HCT116 (cell line): ENCODE measurements around the gene CYP17A1. TPM values are rescaled to one million over a fixed set of nuclear protein-coding genes. Genes with fewer than 3 reads are reported as not detected.

Experiments
- ATAC-seq: fragments of 200-7000 bp; cut with Tn5 transposase; 2 replicates; pipeline ENCODE4 v1.9.1; 2020; ENCODE audit warnings: mild to moderate bottlenecking, moderate library complexity
- BruUV-seq: library from RNA; stranded (reverse); fragments of 400-500 nt; replicated peaks from 2 replicates; lab custom pipeline; 2021; lab: Mats Ljungman, UMichigan
- CTCF ChIA-PET: fragments of 300-600 bp; sonication (Branson Sonifier 250); formaldehyde crosslinking; loops from one replicate; lab custom pipeline; 2021; ENCODE audit warnings: antibody characterized with exemption; lab: Charles Lee
- POLR2A ChIA-PET: fragments of 300-600, 350-600 bp; sonication (Branson Sonifier 250); formaldehyde crosslinking; loops from one replicate; lab custom pipeline; 2021; ENCODE audit warnings: antibody characterized with exemption; lab: Charles Lee
- RAD21 ChIA-PET, 2 experiments: fragments of 300-600 bp; sonication (Branson Sonifier 250); formaldehyde crosslinking; loops; one replicate each; lab custom pipeline; 2023; ENCODE audit warnings: low total read pairs in 2 of 2; ENCODE audit not compliant: uncharacterized antibody in 2 of 2, unreplicated experiment in 2 of 2, low non-redundant PET in 1 of 2; lab: Charles Lee
- DNase-seq: peaks from one replicate; pipeline ENCODE4 v3.0.0-alpha.2; 2010; ENCODE audit warnings: low read depth, low spot score
- H2AFZ ChIP-seq: fragments of 200-600 bp; shearing (Covaris generic), sonication (generic); 2 replicates; pipeline ENCODE4 v1.6.1; 2017; ENCODE audit warnings: low read depth, mixed run types, mixed read lengths, antibody characterized with exemption, low read length; ENCODE audit not compliant: poor library complexity, severe bottlenecking
- H3K27ac ChIP-seq: 2 replicates; pipeline ENCODE4 v1.5.1; 2012; ENCODE audit warnings: low read depth, low read length
- H3K27me3 ChIP-seq: fragments of 200-600 bp; sonication (generic); 2 replicates; pipeline ENCODE4 v1.6.1; 2016; ENCODE audit warnings: mixed run types, low read length, mixed read lengths; ENCODE audit not compliant: insufficient read depth
- H3K36me3 ChIP-seq, 2 experiments: fragments of 200-500 bp in 1 of 2; fragments of 200-600 bp in 1 of 2; sonication (Bioruptor generic) in 1 of 2; sonication (generic) in 1 of 2; 2 replicates each; pipeline versions ENCODE4 v1.5.1 to v1.6.1; 2014 to 2016; ENCODE audit warnings: low read length in 2 of 2, inconsistent platforms in 1 of 2, mixed read lengths in 1 of 2, mixed run types in 1 of 2; ENCODE audit not compliant: insufficient read depth in 2 of 2, control insufficient read depth in 1 of 2
- H3K4me1 ChIP-seq, 2 experiments: fragments of 200-600 bp in 1 of 2; sonication (generic) in 1 of 2; 2 replicates each; pipeline versions ENCODE4 v1.5.1 to v1.6.1; 2012 to 2017; ENCODE audit warnings: low read length in 2 of 2, inconsistent platforms in 1 of 2, mild to moderate bottlenecking in 1 of 2, mixed read lengths in 1 of 2, mixed run types in 1 of 2, moderate library complexity in 1 of 2; ENCODE audit not compliant: insufficient read depth in 2 of 2, control insufficient read depth in 1 of 2
- H3K4me2 ChIP-seq: fragments of 200-600 bp; sonication (generic); 2 replicates; pipeline ENCODE4 v1.6.1; 2017; ENCODE audit warnings: mixed run types, low read length, mixed read lengths
- H3K4me3 ChIP-seq, 2 experiments: fragments of 200-600 bp in 1 of 2; sonication (generic) in 1 of 2; replicated peaks in 1 of 2; 2 replicates each; pipeline ENCODE4 v1.5.1; 2011 to 2016; ENCODE audit warnings: low read length in 2 of 2, control low read depth in 1 of 2, low read depth in 1 of 2, mild to moderate bottlenecking in 1 of 2, mixed read lengths in 1 of 2, mixed run types in 1 of 2
- H3K79me2 ChIP-seq: fragments of 200-600 bp; sonication (generic); 2 replicates; pipeline ENCODE4 v1.6.1; 2017; ENCODE audit warnings: mild to moderate bottlenecking, mixed run types, low read length, moderate library complexity, mixed read lengths; ENCODE audit not compliant: insufficient read depth
- H3K9ac ChIP-seq: fragments of 200-600 bp; sonication (generic); 2 replicates; pipeline ENCODE4 v1.6.1; 2016; ENCODE audit warnings: low read length, mixed read lengths
- H3K9me2 ChIP-seq: fragments of 200-600 bp; sonication (generic), shearing (Covaris generic); 2 replicates; pipeline ENCODE4 v1.6.1; 2017; ENCODE audit warnings: mixed run types, mild to moderate bottlenecking, moderate library complexity; ENCODE audit not compliant: insufficient read depth
- H3K9me3 ChIP-seq, 2 experiments: fragments of 200-500 bp in 1 of 2; fragments of 200-600 bp in 1 of 2; sonication (Bioruptor generic) in 1 of 2; sonication (generic) in 1 of 2; 2 replicates each; pipeline ENCODE4 v1.6.1; 2014 to 2017; ENCODE audit warnings: low read length in 2 of 2, mixed read lengths in 2 of 2, inconsistent platforms in 1 of 2, low read depth in 1 of 2, mild to moderate bottlenecking in 1 of 2, mixed run types in 1 of 2, moderate library complexity in 1 of 2; ENCODE audit not compliant: control insufficient read depth in 1 of 2, insufficient read depth in 1 of 2
- H4K20me1 ChIP-seq: fragments of 200-600 bp; sonication (generic), shearing (Covaris generic); 2 replicates; pipeline ENCODE4 v1.6.1; 2017; ENCODE audit warnings: mixed run types, mild to moderate bottlenecking, moderate library complexity; ENCODE audit not compliant: insufficient read depth
- CBX3 ChIP-seq: IDR thresholded peaks from 2 replicates; pipeline ENCODE4 v1.6.1; 2012; ENCODE audit warnings: low read depth
- CEBPB ChIP-seq: IDR thresholded peaks from 2 replicates; pipeline ENCODE4 v1.6.1; 2012; ENCODE audit warnings: low read depth
- CTCF ChIP-seq, 3 experiments: fragments of 200-600 bp in 1 of 3; sonication (generic) in 1 of 3; IDR thresholded peaks in 2 of 3; conservative IDR thresholded peaks in 1 of 3; 2 replicates each; pipeline ENCODE4 v1.5.1; 2012 to 2017; ENCODE audit warnings: low read depth in 2 of 3, low read length in 2 of 3, antibody characterized with exemption in 1 of 3, borderline replicate concordance in 1 of 3, control low read depth in 1 of 3, mild to moderate bottlenecking in 1 of 3, mixed read lengths in 1 of 3, mixed run types in 1 of 3, moderate library complexity in 1 of 3; ENCODE audit not compliant: insufficient read depth in 1 of 3
- EGR1 ChIP-seq: IDR thresholded peaks from 2 replicates; pipeline ENCODE4 v1.6.1; 2012; ENCODE audit warnings: low read depth
- ELF1 ChIP-seq: IDR thresholded peaks from 2 replicates; pipeline ENCODE4 v1.6.1; 2012; ENCODE audit warnings: low read depth, borderline replicate concordance
- EZH2 ChIP-seq: fragments of 200-600 bp; sonication (generic); IDR thresholded peaks from 2 replicates; pipeline ENCODE4 v1.6.1; 2017; ENCODE audit warnings: antibody characterized with exemption, mixed run types
- EZH2phosphoT487 ChIP-seq: fragments of 200-600 bp; IDR thresholded peaks from 2 replicates; pipeline ENCODE4 v1.6.1; 2018; ENCODE audit warnings: antibody characterized with exemption, borderline replicate concordance
- FOSL1 ChIP-seq: IDR thresholded peaks from 2 replicates; pipeline ENCODE4 v1.6.1; 2012; ENCODE audit warnings: low read depth
- POLR2A ChIP-seq: IDR thresholded peaks from 2 replicates; pipeline ENCODE4 v1.7.0; 2011; ENCODE audit warnings: borderline replicate concordance; ENCODE audit not compliant: insufficient read depth, insufficient read length; ENCODE audit errors: extremely low read depth
- POLR2AphosphoS5 ChIP-seq: IDR thresholded peaks from 2 replicates; pipeline ENCODE4 v1.6.1; 2011; ENCODE audit warnings: mild to moderate bottlenecking, low read depth, low read length, moderate library complexity
- RAD21 ChIP-seq: IDR thresholded peaks from 2 replicates; pipeline ENCODE4 v1.6.1; 2012; ENCODE audit warnings: low read depth, mild to moderate bottlenecking
- REST ChIP-seq: IDR thresholded peaks from 2 replicates; pipeline ENCODE4 v1.6.1; 2012; ENCODE audit warnings: low read depth
- SIN3A ChIP-seq: IDR thresholded peaks from 2 replicates; pipeline ENCODE4 v1.6.1; 2012; ENCODE audit warnings: low read depth
- SRF ChIP-seq: IDR thresholded peaks from 2 replicates; pipeline ENCODE4 v1.6.1; 2012; ENCODE audit warnings: low read depth
- TCF7L2 ChIP-seq: IDR thresholded peaks from 2 replicates; pipeline ENCODE4 v1.7.0; 2011; ENCODE audit warnings: borderline replicate concordance, inconsistent platforms; ENCODE audit not compliant: insufficient read depth, insufficient read length; ENCODE audit errors: extremely low read depth
- YY1 ChIP-seq: IDR thresholded peaks from 2 replicates; pipeline ENCODE4 v1.6.1; 2011; ENCODE audit warnings: low read length, low read depth, moderate library complexity, mild to moderate bottlenecking; ENCODE audit not compliant: insufficient replicate concordance; ENCODE audit errors: extremely low read depth
- ZBTB33 ChIP-seq: IDR thresholded peaks from 2 replicates; pipeline ENCODE4 v1.6.1; 2011; ENCODE audit warnings: mild to moderate bottlenecking, low read length, moderate library complexity; ENCODE audit not compliant: insufficient replicate concordance; ENCODE audit errors: extremely low read depth
- ZFX ChIP-seq: fragments of 450-650 bp; IDR thresholded peaks from 2 replicates; pipeline ENCODE4 v1.6.1; 2017
- ZNF274 ChIP-seq: fragments of 200-500 bp; sonication (Bioruptor generic); IDR thresholded peaks from 2 replicates; pipeline ENCODE4 v1.6.1; 2014; ENCODE audit warnings: mild to moderate bottlenecking, low read depth, low read length, inconsistent platforms
- intact Hi-C: fragments of 100-400 bp; cut with micrococcal nuclease; formaldehyde crosslinking; loops from 2 replicates; pipeline ENCODE4 v1.10.0; 2022
- total RNA-seq: library from RNA; stranded (reverse); gene quantifications from one replicate; pipeline ENCODE4 v1.2.1, GENCODE V29; 2021; ENCODE audit not compliant: unreplicated experiment

Gene CYP17A1
- total RNA-seq, 1 experiment from 2014 or later: 4.0 TPM

- no peak overlapping the region for H3K27ac ChIP-seq
- DNase-seq: no peak
- ChIA-PET RAD21 (no interaction called here), POLR2A (no interaction called here), CTCF (interaction anchor here (5.1 kb wide), 1 partner anchor 67 kb away, joined by 57 read pairs; no protein-coding TSS in a partner anchor)
- no peak for ATAC-seq
- peaks cover 0 to 4% of the 10 kb centered on the region in 2 experiments; a peak in 1 of 4 replicates for H3K9me3 ChIP-seq
- H3K36me3 ChIP-seq: no peaks in the 10 kb centered on the region
- no peaks in the 10 kb centered on the region; the same call in 1 of the 2 replicates for H3K27me3 ChIP-seq
- no peak overlapping the region for H3K4me3 ChIP-seq
- H2AFZ ChIP-seq: no peak overlapping the region
- H3K79me2 ChIP-seq: no peaks in the 10 kb centered on the region
- no peaks in the 10 kb centered on the region; a peak in 1 of 4 replicates for H3K4me1 ChIP-seq
- intact Hi-C loops: loop anchor here (2.0 kb wide), 2 partner anchors 105 to 501 kb away; no protein-coding TSS in a partner anchor
- H3K9me2 ChIP-seq: no peaks in the 10 kb centered on the region
- TF ChIP-seq RAD21 (no peak), ELF1 (no peak), FOSL1 (no peak), CEBPB (no peak), ZFX (no peak), REST (no peak), CTCF (IDR thresholded peaks at IDR 0.05 in 2 of 3, conservative IDR thresholded peaks at IDR 0.05 in 1 of 3; ENCODE audit: borderline replicate concordance in 1 of 3, insufficient read depth in 1 of 3, low read depth in 2 of 3, low read length in 2 of 3) (no peak), EZH2 (no peak), ZNF274 (no peak), YY1 (no peak), EZH2phosphoT487 (no peak), ZBTB33 (no peak), EGR1 (no peak), SIN3A (no peak), SRF (no peak), POLR2AphosphoS5 (no peak), POLR2A (no peak), TCF7L2 (no peak), CBX3 (no peak)
- BruUV-seq: no TSS peak
- H4K20me1 ChIP-seq: no peaks in the 10 kb centered on the region
- no peak overlapping the region for H3K4me2 ChIP-seq
- no peak overlapping the region for H3K9ac ChIP-seq
Measured at GRCh38 chr10:102834143-102834542, 3.1 kb downstream of the CYP17A1 start.
